ENCODE data around the gene CAMTA1.
A peak's percentile ranks its signal among the peaks of the same experiment; 100 is the strongest.

The CAMTA1 gene

GRCh38 chr1:7500381-7501083 lies 715.3 kb downstream of the CAMTA1 start:
- no peak for DNase-seq

GRCh38 chr1:7501084-7501491 lies 715.8 kb downstream of the CAMTA1 start:
- DNase-seq = peak in 21 of 56 donors; percentile 4 to 55 (median 15)

GRCh38 chr1:7501723-7502603 lies 716.7 kb downstream of the CAMTA1 start:
- DNase-seq = no peak

- DNase-seq = no peak
These were observed 718.6 kb downstream of the CAMTA1 start for GRCh38 chr1:7503691-7504437.

- DNase-seq = no peak
These were observed 719.1 kb downstream of the CAMTA1 start for GRCh38 chr1:7504438-7504720.

GRCh38 chr1:7505094-7505770 lies 720.0 kb downstream of the CAMTA1 start:
- DNase-seq = no peak

- DNase-seq = no peak
These were observed 720.7 kb downstream of the CAMTA1 start for GRCh38 chr1:7505771-7506453.

- DNase-seq = no peak
These were observed 721.4 kb downstream of the CAMTA1 start for GRCh38 chr1:7506454-7507284.

GRCh38 chr1:7507285-7508019 lies 722.2 kb downstream of the CAMTA1 start:
- no peak for DNase-seq

GRCh38 chr1:7508052-7508933 lies 723.0 kb downstream of the CAMTA1 start:
- DNase-seq = peak in 22 of 56 donors; percentile 2 to 69 (median 36)

- DNase-seq = no peak
These were observed 723.8 kb downstream of the CAMTA1 start for GRCh38 chr1:7508934-7509519.

- no peak for DNase-seq
These were observed 724.3 kb downstream of the CAMTA1 start for GRCh38 chr1:7509598-7509997.

GRCh38 chr1:7510389-7510931 lies 725.2 kb downstream of the CAMTA1 start:
- no peak for DNase-seq

GRCh38 chr1:7511381-7511780 lies 726.1 kb downstream of the CAMTA1 start:
- no peak for DNase-seq

- DNase-seq = no peak
These were observed 727.8 kb downstream of the CAMTA1 start for GRCh38 chr1:7513081-7513480.

- DNase-seq = no peak
These were observed 729.9 kb downstream of the CAMTA1 start for GRCh38 chr1:7515175-7515574.

- DNase-seq = no peak
These were observed 730.6 kb downstream of the CAMTA1 start for GRCh38 chr1:7515904-7516303.

GRCh38 chr1:7516341-7516740 lies 731.1 kb downstream of the CAMTA1 start:
- no peak for DNase-seq

Data from nucleus accumbens (tissue), 56 donors.